Fibroblast of upper back skin (primary cell): ENCODE data around the gene LRTM2.

ENCODE experiments used
- DNase-seq: peaks from one replicate; pipeline ENCODE4 v3.0.0-alpha.2; 2013

The LRTM2 gene

DNA sequence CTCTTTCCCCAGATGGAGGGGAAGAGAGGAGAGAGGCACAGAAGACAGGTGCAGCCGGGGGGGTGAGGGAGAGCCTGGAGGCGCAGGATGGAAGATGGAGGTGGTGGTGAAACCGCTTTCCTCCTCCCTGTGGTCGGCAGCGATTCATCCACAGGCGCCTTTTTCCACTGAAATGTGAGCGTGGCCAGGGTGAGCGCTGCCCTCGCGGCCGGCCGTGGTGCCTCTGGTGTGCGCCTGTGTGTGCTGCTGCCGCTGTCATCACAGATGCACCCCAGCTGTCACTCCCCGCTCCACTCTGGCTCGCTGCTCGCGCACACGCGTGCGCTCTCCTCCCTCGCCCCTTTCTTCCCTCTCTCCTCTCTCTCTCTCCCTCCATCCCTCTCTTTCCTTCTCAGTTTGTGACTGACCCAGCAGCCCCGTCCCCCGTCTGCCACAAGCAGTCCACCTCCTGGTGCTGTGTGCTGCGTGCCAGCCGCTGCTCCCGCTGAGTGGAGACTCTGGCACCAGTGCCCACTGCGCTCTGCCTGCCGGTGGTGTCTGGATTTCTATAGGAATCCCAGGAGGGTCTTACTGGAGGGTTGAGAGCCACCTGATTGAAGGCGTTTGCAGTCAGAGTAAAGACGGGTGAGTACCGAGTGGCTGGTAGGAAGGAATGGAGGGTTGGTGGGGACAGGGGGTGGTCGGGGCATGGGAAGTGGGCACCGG, at the start of gene LRTM2:
Gene LRTM2, plus strand, starts transcription at position 375 of the 705 bp plus-strand sequence. CDS start 7,584 bp downstream, outside the sequence.
- no peak for DNase-seq

DNA sequence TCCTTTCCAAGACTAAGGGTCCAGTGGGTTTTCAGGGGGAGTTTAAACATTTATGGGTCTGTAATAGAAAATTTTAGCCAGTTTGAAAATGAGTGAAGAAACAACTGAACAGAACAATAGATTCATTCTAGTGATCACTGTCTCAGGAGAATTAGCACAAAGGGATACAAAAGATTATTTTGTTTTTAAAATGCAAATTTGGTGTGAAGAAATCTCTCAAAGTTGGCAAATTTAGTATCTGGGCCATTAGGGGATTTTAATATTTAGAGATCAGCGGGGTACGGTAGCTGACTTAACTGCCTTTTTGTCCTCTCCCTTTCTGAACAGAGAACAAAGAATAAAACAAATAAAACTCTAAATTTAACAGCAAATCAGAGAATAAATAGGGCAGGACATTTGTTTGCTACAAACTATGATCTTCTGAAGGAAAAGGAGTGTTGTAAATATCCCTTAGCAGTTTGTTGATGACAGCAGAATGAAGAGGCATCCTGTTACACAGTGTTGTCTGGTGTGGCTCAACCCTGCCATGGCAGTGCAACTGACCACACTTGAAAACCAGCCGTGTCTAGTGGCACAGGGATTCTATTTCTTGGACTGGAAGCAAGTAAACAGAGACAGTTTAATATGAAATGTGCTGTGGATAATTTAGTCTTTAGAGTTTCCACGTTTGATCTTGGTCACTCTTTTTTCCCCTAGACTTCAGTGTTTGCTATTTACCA, 46.3 kb upstream of the LRTM2 start:
- DNase-seq = no peak

DNA sequence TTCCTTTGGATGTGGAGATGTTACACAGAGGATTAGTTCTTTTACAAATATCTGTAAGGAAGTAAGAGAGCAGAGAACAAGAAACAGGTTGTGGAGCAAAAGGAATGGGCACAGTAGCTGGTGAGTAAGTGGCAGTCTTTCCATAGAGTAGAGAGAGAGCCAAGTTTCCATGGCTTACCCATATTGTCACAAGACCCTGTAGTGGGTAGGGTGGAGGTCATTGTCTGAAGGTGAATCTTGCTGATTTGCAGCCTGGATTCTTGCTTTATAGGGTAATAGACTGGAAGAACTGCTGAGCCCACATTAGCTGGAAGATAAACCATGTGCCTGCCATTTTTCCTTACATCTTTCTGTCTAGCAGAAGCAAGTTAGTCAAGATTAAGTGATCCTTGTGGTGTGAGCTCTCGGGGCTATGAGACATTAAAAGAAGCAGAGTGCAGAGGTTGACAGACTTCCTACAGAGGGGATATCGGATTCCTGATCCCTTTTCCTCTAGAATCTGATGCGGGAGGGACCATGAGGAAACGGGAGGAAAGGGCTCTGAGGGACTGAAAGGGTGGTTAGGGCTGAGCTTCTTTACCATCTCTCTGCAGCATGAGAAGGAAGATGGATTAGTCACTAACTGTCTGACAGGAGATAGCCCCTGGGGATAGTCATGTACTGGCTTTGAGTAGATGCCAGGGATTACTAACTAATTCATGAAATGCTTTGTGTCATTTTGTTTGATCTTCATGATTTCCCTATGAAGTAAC, 44.0 kb upstream of the LRTM2 start:
- peak; percentile 86 for DNase-seq

DNA sequence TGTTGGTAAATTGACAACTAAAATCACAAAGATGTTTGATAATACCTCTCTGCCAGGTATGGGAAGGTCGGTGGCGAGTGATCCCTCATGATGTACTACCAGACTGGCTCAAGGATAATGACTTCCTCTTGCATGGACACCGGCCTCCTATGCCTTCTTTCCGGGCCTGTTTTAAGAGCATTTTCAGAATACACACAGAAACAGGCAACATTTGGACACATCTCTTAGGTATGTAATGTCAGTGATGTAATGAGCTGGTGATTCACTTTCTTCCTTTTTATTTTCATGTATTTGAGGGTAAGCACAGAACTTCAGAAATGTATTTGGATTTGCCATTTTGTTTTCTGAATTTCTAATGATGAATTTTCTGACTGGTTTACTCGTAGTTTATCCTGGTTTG, 42.6 kb upstream of the LRTM2 start:
- DNase-seq = peak; percentile 78

DNA sequence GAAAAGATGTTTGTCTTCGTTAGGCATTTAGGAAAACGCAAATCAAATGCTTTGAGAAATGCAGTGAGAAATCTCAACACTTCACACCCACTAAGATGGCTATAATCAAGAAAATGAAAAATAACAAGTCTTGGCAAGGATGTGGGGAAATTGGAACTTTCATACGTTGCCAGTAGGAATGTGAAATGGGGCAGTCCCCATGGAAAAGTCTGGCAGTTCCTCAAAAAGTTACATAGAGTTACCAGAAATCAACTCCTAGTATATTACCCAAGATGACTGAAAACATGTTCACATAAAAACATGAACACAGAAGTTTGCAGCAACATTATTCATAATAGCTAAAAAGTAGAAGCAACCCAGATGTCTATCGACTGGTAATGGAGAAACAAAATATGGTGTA, 41.5 kb upstream of the LRTM2 start:
- no peak for DNase-seq

DNA sequence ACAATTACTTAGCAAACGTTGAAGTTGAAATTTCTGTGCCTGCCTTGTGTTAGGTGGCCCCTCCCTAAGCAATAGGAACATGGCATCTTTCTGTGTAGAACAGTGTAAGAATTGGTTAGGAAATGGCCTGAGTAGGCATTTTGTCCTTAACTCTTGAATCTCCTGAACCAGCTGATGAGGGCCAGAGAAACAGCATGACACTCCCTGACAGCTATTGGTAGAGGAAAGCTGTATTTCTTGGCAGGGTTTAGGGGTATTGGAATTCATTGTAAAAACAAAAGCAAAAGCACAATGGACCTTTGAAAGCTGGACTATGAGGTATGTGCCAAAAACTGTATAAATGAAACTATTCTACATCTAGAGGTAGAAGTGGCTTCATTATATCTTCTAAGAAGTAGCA, 40.6 kb upstream of the LRTM2 start:
- DNase-seq = peak; percentile 72

DNA sequence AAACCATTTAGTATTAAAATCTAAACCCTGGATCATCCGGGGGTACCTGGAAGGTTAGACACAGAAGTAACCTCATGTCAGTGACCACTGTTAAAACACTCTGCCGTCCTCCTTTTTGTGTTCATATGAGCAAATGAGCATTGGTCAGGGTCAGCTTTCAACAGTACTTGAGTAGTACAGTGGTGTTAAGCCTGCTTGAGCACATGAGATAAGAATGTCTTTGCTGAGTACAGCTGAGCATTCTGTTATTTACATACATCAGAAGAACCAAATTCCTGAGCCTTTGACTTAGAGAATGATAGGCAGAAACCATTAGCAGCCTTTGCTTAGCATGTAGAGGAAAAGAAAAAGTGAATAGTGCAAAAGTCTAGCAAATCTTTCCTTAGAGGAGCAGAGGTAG, 38.6 kb upstream of the LRTM2 start:
- no peak for DNase-seq

DNA sequence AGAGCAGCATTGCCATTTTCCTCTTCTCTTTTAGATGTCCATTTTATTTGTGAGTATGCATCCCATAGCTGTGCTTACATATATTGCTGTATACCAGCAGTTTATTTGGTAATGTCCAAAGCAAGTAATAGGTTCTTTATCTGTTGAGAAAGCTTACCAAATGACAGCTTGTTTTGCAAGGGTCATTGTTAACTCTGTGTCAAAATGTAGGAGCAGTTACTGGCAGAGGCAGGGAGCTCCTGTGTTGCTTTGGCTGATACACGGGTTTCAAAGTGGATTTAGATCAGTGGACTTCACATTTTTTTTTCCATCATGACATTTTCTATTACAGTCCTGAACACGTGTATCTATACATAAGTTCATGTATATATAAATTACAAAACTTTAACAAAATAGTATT, 38.1 kb upstream of the LRTM2 start:
- DNase-seq = no peak

DNA sequence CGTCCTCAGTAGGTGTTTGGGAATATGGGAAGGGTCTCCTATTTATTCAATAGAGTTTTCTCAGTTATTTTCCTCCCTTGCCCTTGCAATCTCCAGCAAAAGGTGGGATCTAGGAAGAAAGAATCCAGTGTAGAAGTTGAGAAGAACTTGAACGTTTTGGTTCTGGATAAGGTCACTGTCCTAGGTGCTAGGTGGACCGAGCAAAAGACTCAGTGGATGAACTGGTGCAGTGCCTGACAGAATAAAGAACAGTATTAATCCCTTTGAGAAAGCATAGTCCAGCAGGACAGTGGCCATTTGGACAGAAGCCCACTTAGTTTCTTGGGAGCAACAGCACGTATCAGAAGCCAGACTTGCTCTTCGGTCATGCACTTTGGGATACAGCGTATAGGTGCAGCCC, 32.7 kb upstream of the LRTM2 start:
- DNase-seq = no peak

DNA sequence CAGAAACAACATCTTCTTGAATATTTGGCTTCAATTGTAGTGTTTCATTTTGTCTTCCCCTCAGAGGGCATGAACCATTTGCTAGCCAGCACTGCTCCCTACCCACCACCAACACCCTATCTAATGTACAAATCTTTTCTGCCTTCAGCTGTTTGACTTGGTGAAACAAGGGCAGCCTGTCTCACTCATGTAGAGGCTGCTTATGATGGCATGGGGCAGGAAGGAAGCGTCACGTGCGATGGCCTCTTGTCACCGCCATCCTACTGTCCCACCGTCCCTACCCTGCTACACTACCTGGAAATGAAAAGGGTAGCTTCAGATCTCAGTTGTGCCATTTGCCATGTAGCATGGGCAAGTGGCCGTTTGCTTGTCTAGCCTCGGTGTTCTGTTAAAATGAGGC, 29.9 kb upstream of the LRTM2 start:
- no peak for DNase-seq

DNA sequence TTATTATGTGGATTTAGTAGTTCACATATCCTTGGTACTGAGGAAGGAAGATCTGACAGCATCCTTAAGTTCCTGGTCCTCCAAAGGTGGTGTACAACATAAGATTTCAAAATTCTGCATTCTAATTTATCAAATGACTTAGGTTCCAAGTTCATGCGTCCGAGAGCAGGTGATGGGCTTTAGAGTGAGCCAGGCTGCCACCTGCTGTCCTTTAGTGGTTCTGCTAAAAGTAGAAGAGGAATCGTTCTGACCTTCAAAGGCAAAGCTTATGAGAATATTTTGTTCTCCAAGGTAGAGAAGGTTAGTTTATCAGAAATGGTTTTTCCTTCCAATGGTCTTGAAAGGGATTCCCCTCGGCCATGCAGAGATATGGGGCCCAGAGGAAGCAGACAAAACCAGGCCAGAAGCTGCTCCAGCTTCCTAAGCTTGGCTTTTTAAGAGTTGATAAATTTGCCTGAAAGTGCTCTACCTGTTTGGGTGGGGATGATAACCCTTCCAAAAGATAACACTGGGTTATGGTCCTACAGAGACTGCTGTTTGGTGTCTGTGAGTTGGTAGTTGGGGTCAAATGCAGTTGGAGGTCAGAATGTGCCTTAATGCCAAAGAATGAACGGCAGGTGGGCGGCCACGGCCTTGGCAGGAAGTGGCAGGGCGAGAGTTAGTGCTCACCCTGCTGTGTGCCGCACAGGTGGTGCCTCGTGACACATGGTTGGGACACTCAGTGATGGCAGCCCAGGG, 29.1 kb upstream of the LRTM2 start:
- peak; percentile 61 for DNase-seq

DNA sequence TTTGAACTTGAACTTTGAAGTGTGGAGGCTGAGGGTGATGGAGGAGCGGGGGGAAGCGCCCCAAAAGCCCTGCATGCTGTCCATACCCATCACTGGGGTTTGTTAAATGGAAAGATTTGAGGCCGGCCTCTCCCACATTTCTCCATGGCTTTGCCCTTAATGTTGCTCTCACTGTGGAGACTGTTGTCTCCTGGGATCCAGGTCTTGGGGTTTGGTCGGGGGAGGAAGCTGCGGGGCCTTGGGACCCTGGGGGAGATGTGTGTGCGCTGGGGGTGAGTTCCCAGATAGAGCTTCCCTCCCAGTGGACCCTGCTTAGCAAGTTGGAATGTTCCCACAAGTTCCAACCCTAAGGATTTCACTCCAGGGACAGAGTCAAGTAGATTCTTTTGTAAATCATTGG, 28.0 kb upstream of the LRTM2 start:
- no peak for DNase-seq

DNA sequence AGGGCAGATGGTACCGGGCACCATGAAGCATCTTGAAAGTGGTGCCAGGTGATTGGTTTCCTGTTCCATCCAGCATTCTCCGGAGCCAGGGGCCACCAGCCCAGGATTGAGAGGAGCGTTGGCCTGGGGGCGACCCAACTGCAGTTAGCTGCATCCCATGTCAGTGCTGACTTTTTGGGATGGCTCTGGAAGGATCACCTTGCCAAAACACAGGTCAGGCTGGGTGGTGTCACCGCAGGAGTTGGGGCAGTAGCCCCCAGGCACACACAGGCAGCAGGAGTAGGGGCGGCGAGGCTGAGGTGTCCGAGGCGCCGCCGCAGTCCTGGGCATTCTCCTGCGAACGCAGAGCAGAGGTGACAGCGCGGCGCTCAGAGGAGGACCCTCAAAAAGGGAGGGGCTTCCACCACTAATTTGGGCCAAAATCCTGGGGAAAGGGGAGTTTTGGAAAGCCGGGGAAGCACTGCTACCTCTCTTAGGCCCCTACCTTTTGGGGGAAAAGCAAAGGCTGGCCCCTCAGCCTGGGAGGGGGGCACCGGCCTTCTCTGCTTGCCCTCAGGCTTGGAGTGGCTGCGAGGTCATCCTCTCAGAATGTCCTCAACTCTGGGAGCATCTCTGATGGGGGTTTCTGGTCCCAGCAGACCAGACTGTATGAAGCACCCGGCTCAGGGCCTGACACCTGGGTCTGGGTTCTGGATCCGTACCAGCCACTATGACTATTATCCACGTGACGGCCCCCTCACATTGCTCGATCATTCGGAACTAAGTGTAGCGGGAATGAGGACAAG, 26.7 kb upstream of the LRTM2 start:
- DNase-seq = no peak

DNA sequence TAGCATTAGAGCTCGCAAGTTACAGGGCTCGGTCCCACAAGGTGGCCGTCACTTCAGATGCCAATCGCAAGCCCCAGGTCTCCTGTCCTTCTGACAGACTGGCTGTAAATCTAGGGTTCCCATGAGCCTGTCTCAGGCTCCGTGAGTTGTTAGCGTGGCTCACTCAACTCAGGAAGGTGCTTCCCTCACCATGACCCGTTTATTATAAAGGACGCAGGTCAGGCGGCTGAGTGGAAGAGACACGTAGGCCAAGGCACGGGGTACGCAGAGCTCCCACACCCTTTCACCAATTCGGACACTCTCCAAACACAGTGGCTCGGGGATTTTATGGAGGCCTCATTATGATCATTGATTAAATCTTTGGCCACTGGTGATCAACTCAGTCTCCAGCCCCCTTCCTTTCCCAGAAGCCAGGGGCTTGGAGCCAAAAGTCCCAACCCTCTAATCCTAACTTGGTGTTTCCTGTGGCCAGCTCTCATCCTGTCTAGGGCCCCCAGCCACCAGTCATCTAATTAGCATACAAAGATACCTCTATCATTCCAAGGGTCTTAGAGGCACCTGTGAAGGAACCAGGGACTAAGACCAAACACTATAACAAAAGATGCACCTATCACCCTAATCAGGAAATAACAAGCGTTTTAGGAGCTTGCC, 25.8 kb upstream of the LRTM2 start:
- no peak for DNase-seq

DNA sequence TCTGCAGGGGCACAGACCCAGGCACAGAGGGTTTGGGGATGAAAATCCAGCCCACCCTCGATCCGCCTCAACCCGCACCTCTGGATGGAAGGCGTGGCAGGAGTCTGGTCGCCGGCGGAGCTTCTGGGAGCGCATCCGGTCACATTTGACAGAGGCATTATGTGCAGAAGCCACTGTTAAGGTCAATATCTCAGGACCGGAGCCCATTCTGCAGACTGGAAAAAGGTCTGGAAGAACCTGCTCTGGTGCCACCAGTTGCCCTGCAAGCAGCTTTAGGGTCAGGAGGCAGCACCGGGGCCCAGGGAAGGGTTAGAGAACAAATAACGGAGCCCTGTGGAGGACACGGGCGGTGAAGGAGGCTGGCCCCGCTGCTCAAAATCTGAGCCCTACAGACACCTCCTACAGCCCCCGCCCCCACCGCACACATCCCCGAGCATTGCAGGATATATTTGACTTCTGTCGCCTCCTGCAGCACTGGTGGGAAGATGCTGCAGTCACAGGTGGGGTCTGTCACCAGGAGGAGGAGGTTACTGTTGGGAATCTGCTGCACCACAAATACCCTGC, 25.1 kb upstream of the LRTM2 start:
- no peak for DNase-seq

DNA sequence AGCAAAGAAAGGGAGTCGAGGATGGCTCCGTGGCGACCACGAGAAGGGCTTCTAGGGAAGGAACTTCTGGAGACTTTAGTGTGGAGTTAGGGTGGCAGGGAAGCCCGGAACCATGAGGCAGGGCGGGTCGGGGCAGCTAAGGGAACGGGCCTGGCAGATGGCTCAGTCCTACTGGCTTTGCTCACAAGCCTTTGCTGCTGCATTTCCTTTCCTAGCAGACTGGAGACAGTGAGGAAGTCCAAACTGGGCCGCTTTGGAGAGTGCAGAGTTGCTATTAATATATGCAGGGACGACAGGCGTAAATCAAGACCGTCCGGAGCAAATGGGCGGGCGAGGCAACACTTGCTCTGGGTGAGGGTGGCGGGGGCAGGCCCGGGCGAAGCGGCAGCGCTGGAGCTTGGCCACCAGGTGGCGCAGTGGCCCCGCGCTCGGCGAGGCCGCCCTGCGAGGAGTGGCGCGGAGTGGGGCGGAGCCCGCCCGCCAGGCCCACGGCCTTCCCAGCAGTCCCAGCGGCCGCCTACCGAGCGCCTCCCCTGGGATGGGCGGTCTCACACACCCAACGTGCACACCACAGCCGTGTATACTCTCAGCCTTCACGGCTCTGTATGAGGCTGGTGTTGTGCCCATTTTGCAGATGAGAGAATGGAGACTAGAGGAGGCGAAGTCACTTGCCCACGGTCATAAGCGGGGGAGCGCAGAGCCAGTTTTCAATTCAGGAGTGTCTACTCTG, 24.4 kb upstream of the LRTM2 start:
- peak; percentile 89 for DNase-seq

DNA sequence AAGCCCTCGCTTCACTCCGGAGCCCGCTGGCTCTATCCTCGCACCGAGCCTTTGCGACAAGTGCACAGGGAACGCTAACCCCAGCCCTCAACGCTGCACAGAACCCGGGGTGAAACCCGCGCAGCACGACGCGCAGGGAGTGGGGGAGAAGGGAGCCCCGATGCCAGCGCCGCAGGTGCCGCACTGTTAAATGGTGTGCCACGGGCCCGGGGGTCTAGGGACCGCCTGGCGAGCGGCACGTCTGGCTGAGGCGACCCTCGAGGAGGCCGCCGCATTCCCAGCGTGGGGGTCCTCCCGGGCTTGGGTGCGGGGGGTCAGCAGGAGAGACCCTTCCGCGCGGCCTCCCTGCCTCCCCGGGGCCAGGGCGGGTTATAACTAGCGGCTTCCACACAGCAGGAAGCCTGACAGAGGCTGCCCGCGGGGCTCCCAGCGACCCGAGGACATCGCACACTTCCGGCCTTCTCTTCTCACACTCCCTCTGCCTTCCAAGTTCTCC, 23.8 kb upstream of the LRTM2 start:
- DNase-seq = no peak

DNA sequence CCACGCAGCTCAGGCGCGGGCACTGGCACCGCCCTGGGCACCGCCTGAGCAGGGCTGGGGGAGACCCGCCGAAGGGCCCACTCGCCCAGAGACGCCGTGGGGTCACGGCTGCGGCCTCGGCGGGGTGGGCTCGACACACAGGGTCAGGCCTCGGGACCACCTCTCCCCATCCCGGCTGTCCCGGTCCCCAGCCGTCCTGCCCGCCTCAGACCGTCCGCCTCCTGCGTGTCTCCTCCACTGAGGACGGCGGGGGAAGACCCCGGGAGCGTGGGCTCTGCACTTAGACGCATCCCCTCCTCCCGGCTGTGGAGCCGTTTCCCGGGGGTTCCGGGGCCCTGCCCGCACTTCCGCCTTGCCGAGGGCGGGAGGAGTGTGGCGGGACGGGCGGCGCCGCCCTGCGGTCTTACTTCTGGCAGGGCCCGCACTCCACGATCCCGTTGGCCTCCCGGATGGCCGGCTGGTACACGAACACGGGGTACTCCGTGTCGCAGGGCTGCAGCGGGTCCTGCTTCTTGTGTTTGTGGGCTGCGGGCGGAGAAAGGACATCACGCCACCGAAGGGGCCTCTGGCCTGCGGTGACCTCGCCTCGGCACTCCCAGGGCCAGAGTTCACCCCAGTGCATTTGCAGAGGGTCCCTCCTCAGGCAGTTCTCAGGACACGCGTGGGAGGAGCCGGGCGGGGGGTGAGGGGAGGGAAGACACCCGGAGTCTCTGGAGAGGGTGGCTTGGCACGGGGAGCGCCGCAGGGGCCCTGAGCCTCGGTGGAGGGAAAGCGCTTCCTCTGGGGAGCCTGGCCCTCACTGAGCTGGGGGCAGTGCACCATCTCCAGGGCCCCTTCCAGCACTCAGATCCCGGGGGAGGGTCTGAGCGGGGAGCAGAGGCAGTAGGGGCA, 23.1 kb upstream of the LRTM2 start:
- no peak for DNase-seq

DNA sequence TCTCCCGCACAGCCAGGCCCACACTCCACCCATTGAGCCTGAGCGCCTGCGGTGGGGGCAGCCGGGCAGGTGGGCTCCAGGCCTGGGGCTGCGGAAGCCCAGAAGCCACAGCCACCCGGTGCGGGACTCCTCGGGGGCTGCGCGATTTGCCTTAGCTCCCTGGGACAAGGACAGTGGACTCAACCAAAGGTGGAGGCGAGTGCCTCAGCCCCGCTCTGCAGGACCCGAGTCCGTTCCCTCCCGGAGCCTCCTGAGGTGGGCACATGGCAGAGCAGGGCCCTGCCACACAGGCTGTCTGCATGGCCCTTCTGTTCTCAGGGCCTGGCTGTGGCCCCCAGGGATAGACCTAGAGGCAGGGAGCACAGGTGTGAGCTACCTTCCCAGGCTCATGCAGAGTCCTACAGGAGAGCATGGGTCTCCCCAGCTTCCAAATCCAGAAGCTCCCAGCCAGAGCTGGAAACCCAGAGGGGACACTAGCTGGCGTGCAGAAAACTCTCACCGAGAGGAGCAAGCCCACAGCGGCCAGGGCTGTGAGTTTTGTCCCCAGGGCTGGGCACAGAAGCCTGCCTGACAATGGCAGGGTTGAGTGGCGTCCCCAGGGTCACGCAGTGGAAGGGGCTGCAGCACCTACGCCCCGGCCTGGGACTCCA, 22.2 kb upstream of the LRTM2 start:
- DNase-seq = no peak
